A549 treated with ZK216348 at 1 μM for 4 hours (cell line): ENCODE data around the gene PNMA6F. TPM values are rescaled to one million over a fixed set of nuclear protein-coding genes. Genes with fewer than 3 reads are reported as not detected.

Experiments
- total RNA-seq: library from RNA; stranded (reverse); fragments of 200-300 nt; extraction: Qiagen RNA extraction; gene quantifications from 5 replicates; pipeline ENCODE4 v1.2.3, GENCODE V29; 2022; ENCODE audit warnings: low read depth

The PNMA6F gene
- not detected in 5 replicates for total RNA-seq

DNA sequence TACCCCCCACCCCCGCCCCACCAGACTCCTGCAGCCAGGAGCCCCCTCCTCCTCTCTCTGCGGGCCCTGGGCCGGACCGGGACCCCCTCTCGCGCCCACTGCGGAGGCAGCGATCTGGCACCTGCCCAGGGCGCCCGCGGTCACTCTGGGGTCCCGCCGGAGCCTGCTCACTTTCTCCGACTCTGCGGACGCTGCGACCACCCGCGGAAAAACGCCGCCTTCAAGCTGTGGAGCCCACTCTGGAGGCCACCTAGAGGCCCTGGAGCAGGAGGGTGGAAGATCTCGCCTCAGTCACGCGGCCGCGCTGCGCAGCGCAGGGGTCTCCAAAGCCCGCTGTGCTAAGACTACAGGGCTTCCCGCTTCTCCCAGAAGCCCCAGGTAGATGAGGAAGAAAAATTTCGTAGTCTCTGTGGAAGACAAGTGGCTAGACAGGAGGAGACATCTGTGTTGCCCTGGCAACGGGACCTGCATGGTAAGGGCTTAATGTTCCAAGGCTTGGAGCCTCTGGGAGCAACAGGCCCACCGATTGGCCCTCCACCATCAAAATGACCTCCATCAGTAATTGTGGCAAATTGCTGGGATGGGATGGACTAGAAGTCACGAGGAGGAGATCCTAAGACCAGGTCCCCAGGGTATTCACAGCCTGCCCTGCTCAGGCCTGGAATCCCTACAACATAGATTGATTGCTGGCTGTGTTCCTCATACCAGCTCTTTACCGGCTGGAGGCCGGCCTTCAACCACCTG is at the start of gene PNMA6F:
PNMA6F (minus strand) TSS at position 387 of the 744 bp plus-strand sequence. CDS start 1,093 bp downstream, outside the sequence.

DNA sequence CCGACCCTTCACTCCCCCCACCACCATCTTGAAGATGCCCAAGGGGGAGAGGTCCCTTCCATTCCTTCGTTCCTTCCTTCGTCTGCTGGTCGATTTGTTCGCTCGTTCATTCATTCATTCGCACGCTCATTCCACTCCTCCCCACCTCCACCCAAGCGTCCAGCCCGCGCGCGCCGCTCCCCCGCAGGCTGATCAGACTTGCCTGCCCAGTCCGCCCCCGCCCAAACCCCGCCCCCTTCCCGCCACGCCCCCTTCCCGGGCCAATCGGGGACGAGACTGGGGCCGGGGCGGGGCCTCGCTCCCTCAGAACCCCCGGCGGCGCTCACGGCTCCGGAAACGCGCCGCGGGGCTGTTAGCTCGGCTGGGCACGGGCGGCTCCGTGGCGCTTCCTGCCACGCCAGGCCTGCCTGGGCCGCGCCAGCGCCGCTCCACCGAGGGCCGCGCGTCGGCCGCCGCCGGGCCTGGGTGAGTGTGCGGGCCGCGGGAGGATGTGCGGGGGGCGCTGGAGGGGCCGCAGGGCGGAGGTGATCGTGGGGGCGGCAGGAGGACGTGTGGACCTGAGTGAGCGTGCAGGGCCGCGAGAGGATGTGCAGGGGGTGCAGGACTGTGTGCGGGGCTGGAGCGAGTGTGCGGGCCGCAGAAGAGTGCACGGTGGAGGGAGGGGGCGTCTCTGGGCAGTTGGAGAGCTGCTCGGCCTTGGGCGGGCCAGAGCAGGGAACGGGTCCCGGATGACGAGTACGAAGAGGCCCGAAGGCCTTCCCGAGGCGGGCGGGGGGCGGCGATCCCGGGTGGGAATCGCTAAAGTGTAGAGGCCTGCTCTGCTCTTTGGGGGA is 12.5 kb upstream of the PNMA6F start, which contains the start of gene ZNF275:
ZNF275 (plus strand) TSS at position 333 of the 833 bp plus-strand sequence. CDS start 2,527 bp downstream, outside the sequence.

Other genes starting within 250 kb of the PNMA6F start
- 2.9 to 6.2 TPM (median 4.6 TPM) in 5 replicates for gene PNMA6A, start 249.3 kb downstream of the PNMA6F start, total RNA-seq
- gene MAGEA1, start 142.5 kb downstream of the PNMA6F start, total RNA-seq = 0.09 to 0.28 TPM (median 0.18 TPM) in 4 of 5 replicates, not detected in the other
- gene ZNF275, start 12.4 kb upstream of the PNMA6F start, total RNA-seq = 5.0 to 6.3 TPM (median 5.5 TPM) in 5 replicates
- gene PNMA6E, start 79.6 kb upstream of the PNMA6F start, total RNA-seq = 0.08 to 0.09 TPM in 2 of 5 replicates, not detected in the others
- 0.46 to 0.77 TPM (median 0.54 TPM) in 5 replicates for gene ZFP92, start 89.7 kb upstream of the PNMA6F start, total RNA-seq
- 0.79 to 2.0 TPM (median 1.3 TPM) in 5 replicates for gene TREX2, start 124.3 kb upstream of the PNMA6F start, total RNA-seq
- 52.1 to 60.0 TPM (median 55.4 TPM) in 5 replicates for gene HAUS7, start 148.8 kb upstream of the PNMA6F start, total RNA-seq
- gene BGN, start 173.2 kb upstream of the PNMA6F start, total RNA-seq = 0.12 to 0.26 TPM (median 0.18 TPM) in 4 of 5 replicates, not detected in the other
- gene ATP2B3, start 195.9 kb upstream of the PNMA6F start, total RNA-seq = 0.05 to 0.21 TPM (median 0.07 TPM) in 4 of 5 replicates, not detected in the other